K562 (cell line): ENCODE results near the gene TLX2. TPM values are rescaled to one million over a fixed set of nuclear protein-coding genes. Genes with fewer than 3 reads are reported as not detected.

Experiments used
- CBX3 ChIP-seq, 2 experiments: IDR thresholded peaks; 1 replicate in 1 of 2; 2 replicates in 1 of 2; pipeline ENCODE4 v1.6.1; 2012; ENCODE audit warnings: inconsistent platforms in 2 of 2, low read length in 2 of 2, borderline replicate concordance in 1 of 2, control low read depth in 1 of 2
- ELF4 ChIP-seq: fragments of 450-650 bp; formaldehyde crosslinking; IDR thresholded peaks from 2 replicates; pipeline ENCODE4 v1.4.0; 2022; ENCODE audit warnings: missing genetic modification characterization
- GABPB2 ChIP-seq: fragments of 250-450 bp; sonication (Bioruptor Pico); conservative IDR thresholded peaks from 2 replicates; pipeline ENCODE4 v1.5.1; 2021; ENCODE audit warnings: mild to moderate bottlenecking
- HOXB6 ChIP-seq: fragments of 250-450 bp; sonication (Bioruptor Pico); IDR thresholded peaks from 2 replicates; pipeline ENCODE4 v1.5.1; 2022; ENCODE audit warnings: mild to moderate bottlenecking, borderline replicate concordance
- ILF3 ChIP-seq: fragments of 450-650 bp; IDR thresholded peaks from 2 replicates; pipeline ENCODE4 v1.6.1; 2018; ENCODE audit warnings: antibody characterized with exemption, mild to moderate bottlenecking, moderate library complexity, borderline replicate concordance
- JUND ChIP-seq, 2 experiments: IDR thresholded peaks; 2 replicates in 1 of 2; 3 replicates in 1 of 2; pipeline ENCODE4 v1.6.1; 2011; ENCODE audit warnings: borderline replicate concordance in 2 of 2, low read depth in 2 of 2, low read length in 2 of 2, improper control_type of control experiment in 1 of 2, missing biosample characterization in 1 of 2, missing genetic modification characterization in 1 of 2, missing genetic modification reagents in 1 of 2
- MBD1 ChIP-seq: fragments of 250-450 bp; sonication (Bioruptor Pico); IDR thresholded peaks from 2 replicates; pipeline ENCODE4 v1.8.0; 2022; ENCODE audit warnings: inconsistent platforms
- MECOM ChIP-seq: fragments of 250-450 bp; sonication (Bioruptor Pico); IDR thresholded peaks from 2 replicates; pipeline ENCODE4 v1.8.0; 2022; ENCODE audit warnings: inconsistent platforms
- PHF21A ChIP-seq: fragments of 450-650 bp; IDR thresholded peaks from 2 replicates; pipeline ENCODE4 v1.6.1; 2017; ENCODE audit warnings: low read depth, borderline replicate concordance
- RFX5 ChIP-seq: IDR thresholded peaks from 2 replicates; pipeline ENCODE4 v1.6.1; 2011; ENCODE audit warnings: low read depth, mild to moderate bottlenecking, improper control_type of control experiment, low read length
- SIX5 ChIP-seq, 2 experiments: IDR thresholded peaks; 2 replicates each; pipeline ENCODE4 v1.6.1; 2011; ENCODE audit warnings: low read length in 2 of 2, borderline replicate concordance in 1 of 2, low read depth in 1 of 2, mild to moderate bottlenecking in 1 of 2, moderate library complexity in 1 of 2; ENCODE audit not compliant: insufficient read depth in 1 of 2
- SREBF2 ChIP-seq: sonication (generic); formaldehyde crosslinking; IDR thresholded peaks from 2 replicates; pipeline ENCODE4 v1.4.0; 2020; ENCODE audit warnings: mild to moderate bottlenecking, missing genetic modification reagents
- ZNF551 ChIP-seq: fragments of 250-450 bp; sonication (Bioruptor Pico); IDR thresholded peaks from 2 replicates; pipeline ENCODE4 v1.5.0; 2021; ENCODE audit warnings: mild to moderate bottlenecking, moderate library complexity
- ZNF707 ChIP-seq: fragments of 250-450 bp; sonication (Bioruptor Pico); conservative IDR thresholded peaks from 2 replicates; pipeline ENCODE4 v1.8.0; 2022; ENCODE audit warnings: inconsistent platforms, mild to moderate bottlenecking, moderate library complexity
- polyA plus RNA-seq, 8 experiments: library from polyadenylated mRNA; depleted of rRNA in 4 of 8; stranded (reverse) in 5 of 8; unstranded in 3 of 8; fragments of >200 nt; fragmentation: Nextera tagmentation in 2 of 8; fragmentation: Illumina TruSeq in 1 of 8; extraction: Ambion mirVana in 2 of 8; extraction: Trizol in 1 of 8; gene quantifications; 2 replicates each; pipeline versions ENCODE4 v1.2.1 to v1.2.3, GENCODE V29; 2011 to 2014; ENCODE audit warnings: inconsistent platforms in 1 of 8, missing spikeins in 1 of 8
- total RNA-seq, 7 experiments: library from RNA; depleted of rRNA in 6 of 7; stranded (reverse); fragments of >200 nt in 6 of 7; fragmentation: Illumina TruSeq in 2 of 7; extraction: Trizol in 2 of 7; gene quantifications; 2 replicates each; pipeline versions ENCODE4 v1.2.1 to v1.2.3, GENCODE V29; 2011 to 2021; ENCODE audit warnings: low replicate concordance in 1 of 7
- TF ChIP-seq, protein P1 (sequence below): fragments of 250-450 bp; sonication (Bioruptor Pico); IDR thresholded peaks from 2 replicates; pipeline ENCODE4 v1.8.0; 2021; ENCODE audit warnings: mild to moderate bottlenecking, moderate library complexity
- TF ChIP-seq, protein P2 (sequence below): fragments of 450-650 bp; formaldehyde crosslinking; IDR thresholded peaks from 2 replicates; pipeline ENCODE4 v1.4.0; 2020; ENCODE audit warnings: mild to moderate bottlenecking, moderate library complexity

TLX2 gene
- total and polyA plus RNA-seq, 9 of the 15 experiments (the other 6 are each of a cell fraction or from before 2014, with no cell fraction given), result not detected

- TF ChIP-seq, protein P1, sequence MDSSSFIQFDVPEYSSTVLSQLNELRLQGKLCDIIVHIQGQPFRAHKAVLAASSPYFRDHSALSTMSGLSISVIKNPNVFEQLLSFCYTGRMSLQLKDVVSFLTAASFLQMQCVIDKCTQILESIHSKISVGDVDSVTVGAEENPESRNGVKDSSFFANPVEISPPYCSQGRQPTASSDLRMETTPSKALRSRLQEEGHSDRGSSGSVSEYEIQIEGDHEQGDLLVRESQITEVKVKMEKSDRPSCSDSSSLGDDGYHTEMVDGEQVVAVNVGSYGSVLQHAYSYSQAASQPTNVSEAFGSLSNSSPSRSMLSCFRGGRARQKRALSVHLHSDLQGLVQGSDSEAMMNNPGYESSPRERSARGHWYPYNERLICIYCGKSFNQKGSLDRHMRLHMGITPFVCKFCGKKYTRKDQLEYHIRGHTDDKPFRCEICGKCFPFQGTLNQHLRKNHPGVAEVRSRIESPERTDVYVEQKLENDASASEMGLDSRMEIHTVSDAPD (CRISPR knock-in tag), result no peak
- TF ChIP-seq HOXB6 (CRISPR knock-in tag) (no peak), ZNF707 (no peak), ILF3 (no peak), SREBF2 (CRISPR knock-in tag) (no peak), MBD1 (no peak), RFX5 (no peak), SIX5 (IDR thresholded peaks at IDR 0.05; ENCODE audit: borderline replicate concordance in 1 of 2, insufficient read depth in 1 of 2, low read depth in 1 of 2, low read length in 2 of 2) (peak in 1 of 2 experiments; percentile 39; a peak in 1 of 4 replicates), ELF4 (CRISPR knock-in tag) (no peak; the same call in 1 of the 2 replicates), ZNF551 (CRISPR knock-in tag) (no peak), MECOM (CRISPR knock-in tag) (no peak), CBX3 (IDR thresholded peaks at IDR 0.05; ENCODE audit: borderline replicate concordance in 1 of 2, low read length in 2 of 2) (peak in 1 of 2 experiments; percentile 84; a peak in 1 of 3 replicates), PHF21A (no peak), GABPB2 (CRISPR knock-in tag) (peak; percentile 67; the same call in 1 of the 2 replicates), JUND (IDR thresholded peaks at IDR 0.05; ENCODE audit: borderline replicate concordance, low read depth, low read length) (peak; percentile 47; the same call in 1 of the 2 replicates), JUND (tag; IDR thresholded peaks at IDR 0.05; ENCODE audit: borderline replicate concordance, low read depth, low read length) (peak; percentile 32; the same call in 1 of the 3 replicates)
- TF ChIP-seq, protein P2, sequence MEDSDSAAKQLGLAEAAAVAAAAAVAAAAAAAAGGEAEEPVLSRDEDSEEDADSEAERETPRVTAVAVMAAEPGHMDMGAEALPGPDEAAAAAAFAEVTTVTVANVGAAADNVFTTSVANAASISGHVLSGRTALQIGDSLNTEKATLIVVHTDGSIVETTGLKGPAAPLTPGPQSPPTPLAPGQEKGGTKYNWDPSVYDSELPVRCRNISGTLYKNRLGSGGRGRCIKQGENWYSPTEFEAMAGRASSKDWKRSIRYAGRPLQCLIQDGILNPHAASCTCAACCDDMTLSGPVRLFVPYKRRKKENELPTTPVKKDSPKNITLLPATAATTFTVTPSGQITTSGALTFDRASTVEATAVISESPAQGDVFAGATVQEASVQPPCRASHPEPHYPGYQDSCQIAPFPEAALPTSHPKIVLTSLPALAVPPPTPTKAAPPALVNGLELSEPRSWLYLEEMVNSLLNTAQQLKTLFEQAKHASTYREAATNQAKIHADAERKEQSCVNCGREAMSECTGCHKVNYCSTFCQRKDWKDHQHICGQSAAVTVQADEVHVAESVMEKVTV (CRISPR knock-in tag), result 0 out of 2 replicates have a peak, but pooled peaks have one; percentile 20
Measured at GRCh38 chr2:74472086-74472944, 41.9 kb upstream of the TLX2 start, which contains the start of gene MRPL53 (continued).
